ENCODE measurements around the gene TAF1C.

TAF1C gene, protein sequence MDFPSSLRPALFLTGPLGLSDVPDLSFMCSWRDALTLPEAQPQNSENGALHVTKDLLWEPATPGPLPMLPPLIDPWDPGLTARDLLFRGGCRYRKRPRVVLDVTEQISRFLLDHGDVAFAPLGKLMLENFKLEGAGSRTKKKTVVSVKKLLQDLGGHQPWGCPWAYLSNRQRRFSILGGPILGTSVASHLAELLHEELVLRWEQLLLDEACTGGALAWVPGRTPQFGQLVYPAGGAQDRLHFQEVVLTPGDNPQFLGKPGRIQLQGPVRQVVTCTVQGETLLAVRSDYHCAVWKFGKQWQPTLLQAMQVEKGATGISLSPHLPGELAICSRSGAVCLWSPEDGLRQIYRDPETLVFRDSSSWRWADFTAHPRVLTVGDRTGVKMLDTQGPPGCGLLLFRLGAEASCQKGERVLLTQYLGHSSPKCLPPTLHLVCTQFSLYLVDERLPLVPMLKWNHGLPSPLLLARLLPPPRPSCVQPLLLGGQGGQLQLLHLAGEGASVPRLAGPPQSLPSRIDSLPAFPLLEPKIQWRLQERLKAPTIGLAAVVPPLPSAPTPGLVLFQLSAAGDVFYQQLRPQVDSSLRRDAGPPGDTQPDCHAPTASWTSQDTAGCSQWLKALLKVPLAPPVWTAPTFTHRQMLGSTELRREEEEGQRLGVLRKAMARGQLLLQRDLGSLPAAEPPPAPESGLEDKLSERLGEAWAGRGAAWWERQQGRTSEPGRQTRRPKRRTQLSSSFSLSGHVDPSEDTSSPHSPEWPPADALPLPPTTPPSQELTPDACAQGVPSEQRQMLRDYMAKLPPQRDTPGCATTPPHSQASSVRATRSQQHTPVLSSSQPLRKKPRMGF

DNA sequence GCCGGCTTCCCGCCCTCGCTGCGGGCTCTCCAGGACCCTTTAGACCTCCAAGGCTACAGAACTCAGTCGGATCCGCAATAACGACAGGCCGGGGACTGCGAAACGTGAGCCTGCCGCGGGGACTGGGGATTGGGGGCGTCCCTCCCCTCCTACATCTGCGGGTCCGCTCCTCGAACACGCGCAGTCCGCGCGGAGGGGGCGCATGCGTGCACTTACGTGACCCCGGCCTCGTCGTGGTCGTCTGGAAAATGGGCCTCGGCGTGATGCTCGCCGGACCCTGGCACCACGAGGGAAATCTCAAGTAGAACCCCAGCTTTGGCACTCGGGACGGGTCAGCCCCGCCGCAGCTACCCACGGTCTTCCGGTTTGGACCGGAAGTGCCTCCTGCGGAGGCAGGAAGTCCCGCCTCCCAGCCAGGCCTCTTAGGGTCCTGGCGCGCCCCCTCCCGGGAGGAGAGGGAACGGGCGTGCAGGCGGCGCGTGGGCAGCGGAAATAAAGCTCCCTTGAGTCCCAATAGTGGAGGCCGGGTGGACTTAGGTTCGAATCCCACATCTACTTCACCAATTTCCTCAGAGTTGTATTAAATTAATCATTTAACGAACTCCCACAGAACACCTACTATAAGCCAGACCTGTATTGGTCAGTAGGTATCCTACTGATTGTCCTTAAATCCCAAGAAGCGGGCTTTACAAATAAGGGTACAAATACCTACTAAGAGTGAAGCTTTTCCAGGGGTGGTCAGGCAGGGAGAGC, at the start of gene TAF1C:
TAF1C (minus strand) TSS at position 373 of the 753 bp plus-strand sequence. CDS start 2,069 bp downstream, outside the sequence.
- H3K27me3 ChIP-seq (ENCODE audit: insufficient read depth, low read length) = no peaks in the 10 kb centered on the region
- H3K4me3 ChIP-seq (ENCODE audit: low read length) = peak within 1 kb of the TSS; percentile 95
- H3K9me3 ChIP-seq (ENCODE audit: insufficient read depth, low read depth, low read length) = no peaks in the 10 kb centered on the region
- no peaks in the 10 kb centered on the region for H3K4me1 ChIP-seq (ENCODE audit: insufficient read depth, low read length)
- H3K36me3 ChIP-seq (ENCODE audit: insufficient read depth, low read depth, low read length) = peaks cover 30% of the 10 kb centered on the region
- peak within 1 kb of the TSS; percentile 94 for H3K9ac ChIP-seq (ENCODE audit: low read depth, low read length)
- peak within 1 kb of the TSS; percentile 42 for H3K27ac ChIP-seq (ENCODE audit: low read length)

DNA sequence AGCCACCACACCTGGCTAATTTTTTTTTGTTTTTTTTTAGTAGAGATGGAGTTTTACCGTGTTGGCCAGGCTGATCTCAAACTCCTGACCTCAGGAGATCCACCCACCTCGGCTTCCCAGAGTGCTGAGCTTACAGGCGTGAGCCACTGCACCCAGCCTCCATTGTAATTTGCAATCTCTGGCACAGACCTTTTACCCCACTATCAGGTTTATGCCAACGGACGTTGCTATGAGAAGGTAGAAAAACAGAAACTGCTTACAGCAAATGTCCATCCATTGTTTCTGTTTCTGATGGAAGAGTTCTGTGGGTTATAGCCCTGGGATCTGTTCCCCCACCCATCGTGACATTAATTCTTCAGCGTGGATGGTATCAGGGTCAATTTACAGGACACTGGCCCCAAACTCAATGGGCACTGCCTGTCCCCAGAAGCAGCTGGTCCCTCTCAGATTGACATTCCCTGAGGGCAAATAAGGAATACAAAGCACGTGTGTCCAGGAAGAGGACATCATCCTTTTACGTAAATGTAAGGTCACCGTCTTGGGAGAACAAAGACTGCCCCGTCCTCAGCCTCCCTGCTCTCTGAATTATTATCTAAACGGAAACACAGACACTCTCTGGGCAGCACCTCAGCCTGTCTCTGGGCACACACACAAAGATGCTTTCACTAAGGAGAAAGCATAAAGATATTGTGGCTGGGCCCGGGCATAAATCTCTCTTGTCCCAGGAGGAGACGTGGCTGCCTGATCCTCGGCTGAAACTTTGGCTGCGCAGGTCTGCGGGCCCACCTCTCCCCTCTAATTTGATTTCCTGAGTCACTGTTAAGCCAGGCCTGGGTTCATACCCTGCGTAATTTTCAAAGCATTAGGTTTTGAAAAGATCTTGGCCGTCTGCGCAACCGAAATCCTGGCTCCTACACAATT, 47.7 kb upstream of the TAF1C start:
- Histone ChIP-seq H3K4me1 (ENCODE audit: insufficient read depth, low read length) (no peaks in the 10 kb centered on the region), H3K4me3 (ENCODE audit: low read length) (no peak overlapping the region), H3K9me3 (ENCODE audit: insufficient read depth, low read depth, low read length) (no peaks in the 10 kb centered on the region), H3K36me3 (ENCODE audit: insufficient read depth, low read depth, low read length) (no peaks in the 10 kb centered on the region), H3K9ac (ENCODE audit: low read depth, low read length) (no peak overlapping the region), H3K27me3 (ENCODE audit: insufficient read depth, low read length) (no peaks in the 10 kb centered on the region), H3K27ac (ENCODE audit: low read length) (no peak overlapping the region)

DNA sequence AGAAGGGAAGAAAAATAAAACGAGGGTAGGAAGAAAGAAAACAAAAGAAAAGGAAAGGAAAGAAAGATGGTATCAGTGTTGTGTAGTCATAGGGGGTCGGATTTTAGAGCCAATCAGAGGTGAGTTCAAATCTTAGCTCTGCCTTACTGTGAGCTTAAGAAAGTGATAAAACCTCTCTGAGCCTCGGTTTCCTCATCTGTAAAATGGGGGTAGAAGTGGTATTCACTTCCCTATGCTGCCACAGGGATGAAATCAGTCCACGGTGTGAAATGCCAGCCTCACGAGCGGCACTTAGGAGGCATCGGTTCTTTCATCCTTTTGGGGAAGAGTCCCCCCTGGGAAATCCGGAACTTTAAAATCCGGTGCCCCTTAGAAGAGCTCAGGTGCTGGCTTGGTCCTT, 46.9 kb upstream of the TAF1C start:
- H3K4me1 ChIP-seq (ENCODE audit: insufficient read depth, low read length) = no peaks in the 10 kb centered on the region
- no peaks in the 10 kb centered on the region for H3K36me3 ChIP-seq (ENCODE audit: insufficient read depth, low read depth, low read length)
- no peak overlapping the region for H3K27ac ChIP-seq (ENCODE audit: low read length)
- no peaks in the 10 kb centered on the region for H3K27me3 ChIP-seq (ENCODE audit: insufficient read depth, low read length)
- H3K9me3 ChIP-seq (ENCODE audit: insufficient read depth, low read depth, low read length) = no peaks in the 10 kb centered on the region
- H3K9ac ChIP-seq (ENCODE audit: low read depth, low read length) = no peak overlapping the region
- no peak overlapping the region for H3K4me3 ChIP-seq (ENCODE audit: low read length)

DNA sequence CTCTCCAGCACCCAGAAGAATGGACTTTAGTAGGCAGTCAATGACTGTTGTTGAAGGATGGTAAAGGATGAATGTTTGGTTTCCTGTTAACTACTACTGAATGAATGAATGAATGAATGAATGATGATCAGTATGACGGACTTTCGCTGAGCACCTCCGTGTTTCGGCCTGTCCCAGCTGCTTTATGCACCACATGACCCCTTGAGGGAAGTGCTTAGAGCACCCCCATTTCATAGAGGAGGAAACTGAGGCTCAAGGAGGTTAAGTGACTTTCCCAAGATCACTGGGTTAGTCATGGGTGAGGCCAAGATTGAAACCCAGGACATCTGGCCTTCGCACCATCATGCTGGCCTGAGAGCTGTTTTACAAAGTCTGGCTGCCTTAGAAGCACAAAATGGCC, 46.1 kb upstream of the TAF1C start:
- H3K27me3 ChIP-seq (ENCODE audit: insufficient read depth, low read length) = no peaks in the 10 kb centered on the region
- peaks cover 1% of the 10 kb centered on the region; the same call in 1 of the 2 replicates for H3K4me1 ChIP-seq (ENCODE audit: insufficient read depth, low read length)
- no peak overlapping the region for H3K27ac ChIP-seq (ENCODE audit: low read length)
- H3K36me3 ChIP-seq (ENCODE audit: insufficient read depth, low read depth, low read length) = no peaks in the 10 kb centered on the region
- no peak overlapping the region for H3K9ac ChIP-seq (ENCODE audit: low read depth, low read length)
- no peaks in the 10 kb centered on the region for H3K9me3 ChIP-seq (ENCODE audit: insufficient read depth, low read depth, low read length)
- H3K4me3 ChIP-seq (ENCODE audit: low read length) = no peak overlapping the region

DNA sequence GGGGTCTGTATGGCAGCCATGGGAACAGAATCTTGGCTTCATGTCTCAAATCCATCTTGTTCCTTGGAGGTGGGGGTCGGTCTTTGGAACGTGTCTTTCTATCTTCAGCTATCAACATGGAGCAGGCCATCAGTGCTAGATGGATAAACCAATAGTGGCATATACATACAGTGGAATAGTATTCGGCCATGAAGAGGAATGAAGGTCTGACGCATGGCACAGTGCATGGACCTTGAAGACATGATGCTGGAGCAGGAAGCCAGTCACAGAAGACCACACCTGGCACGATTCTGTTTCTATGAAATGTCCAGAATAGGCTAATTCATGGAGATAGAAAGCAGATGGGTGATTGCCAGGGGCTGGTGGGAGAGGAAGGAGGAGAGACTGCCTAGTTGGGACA, 45.2 kb upstream of the TAF1C start:
- Histone ChIP-seq H3K4me3 (ENCODE audit: low read length) (no peak overlapping the region), H3K36me3 (ENCODE audit: insufficient read depth, low read depth, low read length) (no peaks in the 10 kb centered on the region), H3K27ac (ENCODE audit: low read length) (no peak overlapping the region), H3K9ac (ENCODE audit: low read depth, low read length) (no peak overlapping the region), H3K4me1 (ENCODE audit: insufficient read depth, low read length) (peaks cover 3% of the 10 kb centered on the region; the same call in 1 of the 2 replicates), H3K27me3 (ENCODE audit: insufficient read depth, low read length) (no peaks in the 10 kb centered on the region), H3K9me3 (ENCODE audit: insufficient read depth, low read depth, low read length) (no peaks in the 10 kb centered on the region)

DNA sequence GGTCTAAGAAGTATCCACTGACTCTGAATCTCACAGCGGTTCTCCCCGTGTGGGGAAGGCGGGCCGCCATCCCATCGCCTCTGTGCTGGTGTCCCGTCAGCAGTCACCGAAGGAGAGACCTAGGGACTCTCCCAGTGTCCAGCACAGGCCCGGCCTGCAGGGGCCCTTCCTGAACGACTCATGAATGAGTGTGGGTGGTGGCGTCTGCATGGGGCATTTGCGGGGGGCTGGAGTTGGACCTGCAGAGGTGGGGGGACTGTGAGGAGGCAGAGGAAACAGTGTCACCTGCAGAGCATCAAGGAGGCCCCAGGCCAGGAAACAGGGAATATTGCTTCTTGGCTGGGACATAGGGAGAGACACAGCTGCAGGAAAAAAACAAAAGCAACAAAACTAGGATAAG, 42.6 kb upstream of the TAF1C start:
- no peaks in the 10 kb centered on the region for H3K27me3 ChIP-seq (ENCODE audit: insufficient read depth, low read length)
- no peaks in the 10 kb centered on the region for H3K36me3 ChIP-seq (ENCODE audit: insufficient read depth, low read depth, low read length)
- H3K9ac ChIP-seq (ENCODE audit: low read depth, low read length) = no peak overlapping the region
- H3K27ac ChIP-seq (ENCODE audit: low read length) = no peak overlapping the region
- no peaks in the 10 kb centered on the region for H3K9me3 ChIP-seq (ENCODE audit: insufficient read depth, low read depth, low read length)
- H3K4me1 ChIP-seq (ENCODE audit: insufficient read depth, low read length) = peaks cover 3% of the 10 kb centered on the region; the same call in 1 of the 2 replicates
- H3K4me3 ChIP-seq (ENCODE audit: low read length) = no peak overlapping the region

DNA sequence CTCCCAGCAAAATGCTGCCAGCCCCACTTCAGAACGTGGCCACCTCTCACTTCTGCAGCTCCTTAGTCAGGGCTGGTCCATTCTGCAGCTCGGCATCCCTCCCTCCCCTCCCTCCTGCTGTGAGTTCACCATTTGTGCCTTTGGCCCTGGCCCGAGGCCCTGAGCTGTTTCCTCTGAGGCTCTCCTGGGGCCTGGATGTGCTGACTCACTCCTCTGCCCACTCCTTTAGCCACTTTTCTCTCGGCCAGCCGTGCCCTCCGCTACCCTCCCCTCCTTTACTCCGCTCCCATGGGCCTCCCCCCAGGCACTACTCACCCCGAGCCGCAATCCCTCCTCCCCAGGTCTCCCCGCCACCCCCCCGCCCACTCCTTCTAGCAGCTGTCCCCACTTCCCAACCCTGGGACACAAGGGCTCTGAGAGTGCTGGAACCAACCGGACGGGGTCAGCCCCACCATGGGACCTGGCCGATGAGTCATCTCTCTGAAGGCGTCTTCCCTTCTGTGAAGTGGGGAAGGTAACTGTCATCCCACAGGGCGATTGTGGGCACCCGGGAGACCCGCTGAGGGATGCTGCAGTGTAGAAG, 41.5 kb upstream of the TAF1C start:
- no peaks in the 10 kb centered on the region for H3K27me3 ChIP-seq (ENCODE audit: insufficient read depth, low read length)
- H3K4me3 ChIP-seq (ENCODE audit: low read length) = no peak overlapping the region
- H3K9ac ChIP-seq (ENCODE audit: low read depth, low read length) = no peak overlapping the region
- H3K4me1 ChIP-seq (ENCODE audit: insufficient read depth, low read length) = peaks cover 3% of the 10 kb centered on the region; the same call in 1 of the 2 replicates
- H3K36me3 ChIP-seq (ENCODE audit: insufficient read depth, low read depth, low read length) = no peaks in the 10 kb centered on the region
- no peaks in the 10 kb centered on the region for H3K9me3 ChIP-seq (ENCODE audit: insufficient read depth, low read depth, low read length)
- H3K27ac ChIP-seq (ENCODE audit: low read length) = no peak overlapping the region

DNA sequence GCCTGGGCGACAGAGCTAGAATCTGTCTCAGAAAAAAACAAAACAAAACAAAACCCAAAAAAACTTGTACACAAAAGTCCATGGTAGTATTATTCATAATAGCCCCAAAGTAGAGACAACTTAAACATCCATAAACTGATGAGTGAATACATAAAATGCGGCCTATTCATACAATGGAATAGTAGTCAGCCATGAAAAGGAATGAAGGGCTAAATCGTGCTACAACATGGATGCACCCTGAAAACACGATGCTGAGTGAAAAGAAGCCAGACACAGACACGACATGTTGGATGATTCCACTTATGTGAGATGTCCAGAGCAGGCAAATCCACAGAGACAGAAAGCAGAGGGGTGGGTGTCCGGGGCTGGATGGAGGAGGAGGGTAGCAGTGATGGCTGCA, 40.7 kb upstream of the TAF1C start:
- Histone ChIP-seq H3K9ac (ENCODE audit: low read depth, low read length) (no peak overlapping the region), H3K4me1 (ENCODE audit: insufficient read depth, low read length) (peaks cover 3% of the 10 kb centered on the region; the same call in 1 of the 2 replicates), H3K27me3 (ENCODE audit: insufficient read depth, low read length) (no peaks in the 10 kb centered on the region), H3K36me3 (ENCODE audit: insufficient read depth, low read depth, low read length) (no peaks in the 10 kb centered on the region), H3K4me3 (ENCODE audit: low read length) (no peak overlapping the region), H3K9me3 (ENCODE audit: insufficient read depth, low read depth, low read length) (no peaks in the 10 kb centered on the region), H3K27ac (ENCODE audit: low read length) (no peak overlapping the region)

DNA sequence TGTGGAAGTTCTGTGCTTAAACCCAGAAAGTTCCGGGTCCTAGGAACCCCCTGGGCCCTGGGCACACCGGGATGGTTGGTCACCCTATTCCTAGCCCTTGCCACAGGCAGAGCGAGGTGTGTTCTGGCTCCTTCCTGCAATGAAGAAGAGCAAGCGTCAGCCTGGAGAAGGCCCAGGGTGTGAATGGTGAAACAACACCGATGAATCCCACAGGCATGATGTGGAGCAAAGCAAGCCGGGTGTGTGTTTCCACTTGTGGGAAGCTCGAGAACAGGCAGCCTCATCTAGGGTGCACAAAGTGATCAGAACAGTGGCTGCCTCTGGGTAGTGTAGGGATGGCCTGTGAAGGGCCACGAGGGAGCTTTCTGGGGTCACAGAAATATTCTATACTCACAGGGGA, 39.2 kb upstream of the TAF1C start:
- Histone ChIP-seq H3K27ac (ENCODE audit: low read length) (no peak overlapping the region), H3K9ac (ENCODE audit: low read depth, low read length) (no peak overlapping the region), H3K9me3 (ENCODE audit: insufficient read depth, low read depth, low read length) (no peaks in the 10 kb centered on the region), H3K27me3 (ENCODE audit: insufficient read depth, low read length) (no peaks in the 10 kb centered on the region), H3K4me3 (ENCODE audit: low read length) (no peak overlapping the region), H3K4me1 (ENCODE audit: insufficient read depth, low read length) (peaks cover 3% of the 10 kb centered on the region; the same call in 1 of the 2 replicates), H3K36me3 (ENCODE audit: insufficient read depth, low read depth, low read length) (no peaks in the 10 kb centered on the region)

DNA sequence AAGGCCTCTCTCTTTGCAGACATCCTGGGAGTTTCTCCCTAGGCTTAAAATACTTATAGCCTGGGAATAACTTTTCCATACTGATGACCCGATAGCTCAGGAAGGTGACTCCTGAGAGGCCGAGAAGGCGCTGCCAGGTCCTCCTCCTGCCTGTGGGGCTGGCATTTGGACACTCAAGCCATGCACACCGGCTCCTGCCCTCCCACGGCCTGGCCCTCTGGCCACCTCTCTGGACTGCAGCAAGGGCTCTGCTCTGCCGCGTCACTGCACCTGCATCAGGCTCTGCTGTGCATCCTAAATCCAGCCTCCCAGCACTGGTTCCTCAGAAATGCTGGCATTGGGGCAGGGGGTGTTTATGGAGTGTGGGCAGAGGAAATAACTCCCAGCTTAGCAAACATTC, 38.7 kb upstream of the TAF1C start:
- no peak overlapping the region for H3K27ac ChIP-seq (ENCODE audit: low read length)
- H3K36me3 ChIP-seq (ENCODE audit: insufficient read depth, low read depth, low read length) = no peaks in the 10 kb centered on the region
- H3K9me3 ChIP-seq (ENCODE audit: insufficient read depth, low read depth, low read length) = no peaks in the 10 kb centered on the region
- H3K27me3 ChIP-seq (ENCODE audit: insufficient read depth, low read length) = no peaks in the 10 kb centered on the region
- H3K9ac ChIP-seq (ENCODE audit: low read depth, low read length) = no peak overlapping the region
- H3K4me3 ChIP-seq (ENCODE audit: low read length) = no peak overlapping the region
- peaks cover 3% of the 10 kb centered on the region; the same call in 1 of the 2 replicates for H3K4me1 ChIP-seq (ENCODE audit: insufficient read depth, low read length)
